A172 (cell line): ENCODE measurements around the gene RNU1-3. TPM values are rescaled to one million over a fixed set of nuclear protein-coding genes. Genes with fewer than 3 reads are reported as not detected.
"Not testable (repeated sequence)": the region's sequence is repeated elsewhere in the genome, so short reads cannot be mapped to it uniquely, and the experiment has no call there.

Experiments used
- DNase-seq: peaks from one replicate; pipeline ENCODE4 v3.0.0-alpha.2; 2015; ENCODE audit warnings: low spot score
- total RNA-seq: library from RNA; depleted of rRNA; stranded (reverse); fragments of >200 nt; shearing (Covaris generic); gene quantifications from 2 replicates; pipeline ENCODE4 v1.2.3, GENCODE V29; 2014; rRNA removed

Gene RNU1-3
- total RNA-seq: under 0.01 and 255 TPM in 2 replicates

GRCh38 chr1:16666502-16667413 is at the start of gene RNU1-3:
TSS of gene RNU1-3 (minus strand) at chr1:16666948.
- DNase-seq: not testable (repeated sequence)

GRCh38 chr1:16713480-16713879 is 46.7 kb upstream of the RNU1-3 start:
- DNase-seq: not testable (repeated sequence)

- DNase-seq: not testable (repeated sequence)
These were observed 46.2 kb upstream of the RNU1-3 start for GRCh38 chr1:16712984-16713383.

GRCh38 chr1:16712582-16712981 is 45.8 kb upstream of the RNU1-3 start:
- not testable (repeated sequence) for DNase-seq

GRCh38 chr1:16712131-16712530 is 45.4 kb upstream of the RNU1-3 start:
- not testable (repeated sequence) for DNase-seq

- DNase-seq: not testable (repeated sequence)
These were observed 43.9 kb upstream of the RNU1-3 start for GRCh38 chr1:16710618-16711017.

- DNase-seq: not testable (repeated sequence)
These were observed 42.9 kb upstream of the RNU1-3 start for GRCh38 chr1:16709659-16710087.

- DNase-seq: not testable (repeated sequence)
These were observed 42.0 kb upstream of the RNU1-3 start for GRCh38 chr1:16708704-16709103.

GRCh38 chr1:16707130-16708093 is 40.7 kb upstream of the RNU1-3 start:
- DNase-seq: not testable (repeated sequence)

- not testable (repeated sequence) for DNase-seq
These were observed 39.6 kb upstream of the RNU1-3 start for GRCh38 chr1:16706302-16706701.

GRCh38 chr1:16704502-16705100 is 37.9 kb upstream of the RNU1-3 start:
- not testable (repeated sequence) for DNase-seq

GRCh38 chr1:16704076-16704475 is 37.3 kb upstream of the RNU1-3 start:
- DNase-seq: not testable (repeated sequence)

GRCh38 chr1:16703602-16704001 is 36.9 kb upstream of the RNU1-3 start:
- DNase-seq: not testable (repeated sequence)

GRCh38 chr1:16703141-16703540 is 36.4 kb upstream of the RNU1-3 start:
- not testable (repeated sequence) for DNase-seq

GRCh38 chr1:16702280-16702679 is 35.5 kb upstream of the RNU1-3 start:
- DNase-seq: not testable (repeated sequence)

- DNase-seq: not testable (repeated sequence)
These were observed 34.4 kb upstream of the RNU1-3 start for GRCh38 chr1:16701189-16701588.

- not testable (repeated sequence) for DNase-seq
These were observed 33.6 kb upstream of the RNU1-3 start for GRCh38 chr1:16700138-16700895.

- not testable (repeated sequence) for DNase-seq
These were observed 32.7 kb upstream of the RNU1-3 start for GRCh38 chr1:16699440-16699839.

- DNase-seq: not testable (repeated sequence)
These were observed 30.4 kb upstream of the RNU1-3 start for GRCh38 chr1:16697152-16697551.

GRCh38 chr1:16696507-16697150 is 29.9 kb upstream of the RNU1-3 start:
- DNase-seq: not testable (repeated sequence)
